PFSK-1 (cell line): Measurements from ENCODE around the gene DTD1.

ENCODE experiments used
- FOXP2 ChIP-seq: optimal IDR thresholded peaks from 2 replicates; pipeline ENCODE3; 2011; ENCODE audit warnings: borderline replicate concordance, control low read depth, inconsistent platforms; ENCODE audit not compliant: insufficient read depth; ENCODE audit errors: extremely low read length, extremely low read depth
- POLR2AphosphoS5 ChIP-seq: IDR thresholded peaks from 2 replicates; pipeline ENCODE4 v1.6.1; 2012; ENCODE audit warnings: low read depth, mild to moderate bottlenecking, control low read depth, low read length, moderate library complexity
- SIN3A ChIP-seq: IDR thresholded peaks from 2 replicates; pipeline ENCODE4 v1.6.1; 2012; ENCODE audit warnings: mild to moderate bottlenecking, low read length, moderate library complexity, borderline replicate concordance; ENCODE audit not compliant: insufficient read depth
- TAF1 ChIP-seq: IDR thresholded peaks from 2 replicates; pipeline ENCODE4 v1.6.1; 2012; ENCODE audit warnings: low read length, control low read depth, borderline replicate concordance; ENCODE audit not compliant: insufficient read depth
- TF ChIP-seq, protein P1 (sequence below), 2 experiments: IDR thresholded peaks; 2 replicates each; pipeline versions ENCODE4 v1.6.1 to v1.8.0; 2011 to 2012; ENCODE audit warnings: low read depth in 2 of 2, low read length in 2 of 2, control low read depth in 1 of 2, inconsistent platforms in 1 of 2, mild to moderate bottlenecking in 1 of 2, moderate library complexity in 1 of 2; ENCODE audit not compliant: insufficient read depth in 1 of 2

The DTD1 gene

GRCh38 chr20:18638768-18639167, 50.9 kb downstream of the DTD1 start:
- TF ChIP-seq FOXP2 (no peak), TAF1 (no peak), SIN3A (no peak)
- TF ChIP-seq, protein P1, sequence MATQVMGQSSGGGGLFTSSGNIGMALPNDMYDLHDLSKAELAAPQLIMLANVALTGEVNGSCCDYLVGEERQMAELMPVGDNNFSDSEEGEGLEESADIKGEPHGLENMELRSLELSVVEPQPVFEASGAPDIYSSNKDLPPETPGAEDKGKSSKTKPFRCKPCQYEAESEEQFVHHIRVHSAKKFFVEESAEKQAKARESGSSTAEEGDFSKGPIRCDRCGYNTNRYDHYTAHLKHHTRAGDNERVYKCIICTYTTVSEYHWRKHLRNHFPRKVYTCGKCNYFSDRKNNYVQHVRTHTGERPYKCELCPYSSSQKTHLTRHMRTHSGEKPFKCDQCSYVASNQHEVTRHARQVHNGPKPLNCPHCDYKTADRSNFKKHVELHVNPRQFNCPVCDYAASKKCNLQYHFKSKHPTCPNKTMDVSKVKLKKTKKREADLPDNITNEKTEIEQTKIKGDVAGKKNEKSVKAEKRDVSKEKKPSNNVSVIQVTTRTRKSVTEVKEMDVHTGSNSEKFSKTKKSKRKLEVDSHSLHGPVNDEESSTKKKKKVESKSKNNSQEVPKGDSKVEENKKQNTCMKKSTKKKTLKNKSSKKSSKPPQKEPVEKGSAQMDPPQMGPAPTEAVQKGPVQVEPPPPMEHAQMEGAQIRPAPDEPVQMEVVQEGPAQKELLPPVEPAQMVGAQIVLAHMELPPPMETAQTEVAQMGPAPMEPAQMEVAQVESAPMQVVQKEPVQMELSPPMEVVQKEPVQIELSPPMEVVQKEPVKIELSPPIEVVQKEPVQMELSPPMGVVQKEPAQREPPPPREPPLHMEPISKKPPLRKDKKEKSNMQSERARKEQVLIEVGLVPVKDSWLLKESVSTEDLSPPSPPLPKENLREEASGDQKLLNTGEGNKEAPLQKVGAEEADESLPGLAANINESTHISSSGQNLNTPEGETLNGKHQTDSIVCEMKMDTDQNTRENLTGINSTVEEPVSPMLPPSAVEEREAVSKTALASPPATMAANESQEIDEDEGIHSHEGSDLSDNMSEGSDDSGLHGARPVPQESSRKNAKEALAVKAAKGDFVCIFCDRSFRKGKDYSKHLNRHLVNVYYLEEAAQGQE (IDR thresholded peaks at IDR 0.05; ENCODE audit: insufficient read depth in 1 of 2, low read depth in 2 of 2, low read length in 2 of 2), result no peak

DNA sequence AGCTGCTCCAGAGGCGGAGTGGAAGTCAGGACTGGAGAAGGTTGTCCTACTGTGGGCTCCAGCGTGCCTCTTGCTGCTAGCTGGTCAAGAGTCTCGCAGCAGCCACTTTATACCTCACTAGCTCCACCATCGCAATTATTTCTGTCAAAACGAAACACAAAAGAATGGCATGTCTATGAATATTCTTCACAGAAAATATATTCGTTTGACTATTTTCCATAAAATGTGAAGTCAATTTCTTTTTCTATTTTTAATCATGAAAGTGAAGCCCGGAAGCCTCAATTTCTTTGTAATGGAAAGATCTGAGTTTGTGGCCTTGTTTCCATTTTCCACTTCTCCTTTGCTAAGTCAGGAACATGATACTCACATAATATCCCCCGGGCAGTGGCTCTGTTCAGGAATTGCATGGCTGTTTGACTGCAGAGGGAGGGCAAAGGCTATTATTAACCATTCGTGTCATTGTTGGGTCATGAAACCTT, 51.7 kb downstream of the DTD1 start:
- no peak for TF ChIP-seq SIN3A
- TF ChIP-seq TAF1, result no peak
- TF ChIP-seq FOXP2, result no peak
- TF ChIP-seq POLR2AphosphoS5, result no peak
- TF ChIP-seq, protein P1 (IDR thresholded peaks at IDR 0.05; ENCODE audit: insufficient read depth in 1 of 2, low read depth in 2 of 2, low read length in 2 of 2), result no peak

GRCh38 chr20:18645196-18645745, 57.4 kb downstream of the DTD1 start:
- TF ChIP-seq SIN3A (no peak), FOXP2 (no peak), POLR2AphosphoS5 (no peak), TAF1 (no peak)
- TF ChIP-seq, protein P1 (IDR thresholded peaks at IDR 0.05; ENCODE audit: insufficient read depth in 1 of 2, low read depth in 2 of 2, low read length in 2 of 2), result no peak

DNA sequence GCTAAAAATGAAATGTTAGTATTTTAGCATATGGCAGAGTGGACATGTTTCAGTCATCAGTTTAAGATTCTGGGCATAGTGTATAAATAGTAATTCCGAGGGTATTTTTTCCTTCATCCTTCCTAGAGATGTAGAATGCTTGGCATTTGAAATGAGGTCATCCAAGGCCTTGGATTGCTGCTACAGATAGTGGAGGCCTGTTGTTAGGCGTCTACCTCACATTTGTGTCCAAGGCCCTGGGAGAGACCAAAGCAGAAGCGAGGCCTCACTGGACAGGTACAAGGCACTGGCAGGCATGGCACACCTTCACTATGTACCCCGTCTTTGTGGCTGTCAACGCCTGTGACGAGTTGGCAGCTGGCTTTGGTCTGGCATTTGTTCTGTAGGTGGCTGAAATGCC, 58.0 kb downstream of the DTD1 start:
- TF ChIP-seq, protein P1 (IDR thresholded peaks at IDR 0.05; ENCODE audit: insufficient read depth in 1 of 2, low read depth in 2 of 2, low read length in 2 of 2), result no peak
- TF ChIP-seq TAF1 (no peak), FOXP2 (no peak), SIN3A (no peak), POLR2AphosphoS5 (no peak)

GRCh38 chr20:18647777-18648176, 59.9 kb downstream of the DTD1 start:
- TF ChIP-seq POLR2AphosphoS5 (no peak), SIN3A (no peak), TAF1 (no peak), FOXP2 (no peak)
- TF ChIP-seq, protein P1 (IDR thresholded peaks at IDR 0.05; ENCODE audit: insufficient read depth in 1 of 2, low read depth in 2 of 2, low read length in 2 of 2), result no peak
